Prostate gland (tissue), 2 donors: Measurements from ENCODE around the gene CCDC127. TPM values are rescaled to one million over a fixed set of nuclear protein-coding genes. Genes with fewer than 3 reads are reported as not detected.
"Not testable (repeated sequence)": the region's sequence is repeated elsewhere in the genome, so short reads cannot be mapped to it uniquely, and the experiment has no call there.

Experiments
- DNase-seq: peaks from one replicate; pipeline ENCODE4 v3.0.0-alpha.2; 2019; ENCODE audit warnings: low spot score
- H3K27ac ChIP-seq, 2 donors: fragments of 200-600 bp; sonication (generic); 2 replicates each; pipeline ENCODE4 v1.5.1; 2017 to 2019
- H3K27me3 ChIP-seq: fragments of 200-600 bp; sonication (generic); replicated peaks from 2 replicates; pipeline ENCODE4 v1.5.1; 2019; ENCODE audit not compliant: insufficient read depth
- H3K36me3 ChIP-seq, 2 donors: fragments of 200-600 bp; sonication (generic); 1 replicate in 1 of 2; 2 replicates in 1 of 2; pipeline versions ENCODE4 v1.5.1 to v1.8.1; 2017 to 2019
- H3K4me1 ChIP-seq: fragments of 200-600 bp; sonication (generic); replicated peaks from 2 replicates; pipeline ENCODE4 v1.5.1; 2019
- H3K4me3 ChIP-seq, 2 donors: fragments of 200-600 bp; sonication (generic); 2 replicates each; pipeline ENCODE4 v1.5.1; 2017 to 2019
- H3K9me3 ChIP-seq: fragments of 200-600 bp; sonication (generic); 2 replicates; pipeline ENCODE4 v1.5.1; 2017
- CTCF ChIP-seq, 4 experiments: fragments of 200-600 bp in 2 of 4; fragments of 450-650 bp in 2 of 4; sonication (generic) in 2 of 4; IDR thresholded peaks; 1 replicate in 3 of 4; 2 replicates in 1 of 4; pipeline ENCODE4 v1.5.1; 2016 to 2019; ENCODE audit warnings: antibody characterized with exemption in 4 of 4, mild to moderate bottlenecking in 2 of 4, moderate library complexity in 2 of 4
- POLR2A ChIP-seq: fragments of 450-650 bp; IDR thresholded peaks from one replicate; pipeline ENCODE4 v1.6.1; 2016; ENCODE audit warnings: antibody characterized with exemption, mild to moderate bottlenecking
- POLR2AphosphoS5 ChIP-seq: sonication (generic); formaldehyde crosslinking; IDR thresholded peaks from one replicate; pipeline ENCODE4 v1.6.1; 2017; ENCODE audit warnings: antibody characterized with exemption
- WGBS: methylation state at CpG from one replicate; pipeline ENCODE4 v1.1.5; 2018; 5-methylcytosine and 5-hydroxymethylcytosine counted together
- intact Hi-C: fragments of 100-400 bp; cut with DNase I; formaldehyde crosslinking; loops from one replicate; pipeline ENCODE4 v1.14.2; 2022
- total RNA-seq, 2 donors: library from RNA; depleted of rRNA; stranded (reverse); fragments of >200 nt; gene quantifications; one replicate each; pipeline ENCODE4 v1.1.0, GENCODE V29; 2016

The CCDC127 gene
- total RNA-seq, 2 donors from 2014 or later: 4.7 to 5.2 TPM

- DNase-seq: no peak
- peak overlapping the region; percentile 81 to 87 for H3K27ac ChIP-seq
- no peak for TF ChIP-seq CTCF (IDR thresholded peaks at IDR 0.05)
- no peak for TF ChIP-seq POLR2A
- 52% methylated on average over 4 of the region's 4 CpGs for WGBS
- peak overlapping the region; percentile 98 to 100 for H3K4me3 ChIP-seq
- no peaks in the 10 kb centered on the region for H3K27me3 ChIP-seq
- no peaks in the 10 kb centered on the region for H3K9me3 ChIP-seq
- intact Hi-C loops: no loop called here
- H3K4me1 ChIP-seq: no peaks in the 10 kb centered on the region
- no peaks in the 10 kb centered on the region for H3K36me3 ChIP-seq
Observed at GRCh38 chr5:219991-220390, 2.0 kb upstream of the CCDC127 start.

- H3K9me3 ChIP-seq: no peaks in the 10 kb centered on the region
- peak overlapping the region; percentile 81 to 87 for H3K27ac ChIP-seq
- no peak for DNase-seq
- no peak for TF ChIP-seq POLR2AphosphoS5
- no peak for TF ChIP-seq CTCF (IDR thresholded peaks at IDR 0.05)
- TF ChIP-seq POLR2A: no peak
- no peaks in the 10 kb centered on the region for H3K36me3 ChIP-seq
- intact Hi-C loops: no loop called here
- peak overlapping the region; percentile 98 to 100 for H3K4me3 ChIP-seq
- 30% methylated on average over 9 of the region's 9 CpGs for WGBS
- H3K4me1 ChIP-seq: no peaks in the 10 kb centered on the region
- no peaks in the 10 kb centered on the region for H3K27me3 ChIP-seq
Observed at GRCh38 chr5:219460-219863, 1.5 kb upstream of the CCDC127 start.

GRCh38 chr5:218457-219291 lies 721 bp upstream of the CCDC127 start:
- intact Hi-C loops: no loop called here
- H3K27me3 ChIP-seq: no peaks in the 10 kb centered on the region
- H3K9me3 ChIP-seq: no peaks in the 10 kb centered on the region
- H3K27ac ChIP-seq: peak overlapping the region; percentile 81 to 87
- H3K4me3 ChIP-seq: peak overlapping the region; percentile 98 to 100
- DNase-seq: peak; percentile 21
- TF ChIP-seq CTCF (IDR thresholded peaks at IDR 0.05) (peak in 1 of 4 experiments; percentile 5), POLR2AphosphoS5 (no peak)
- no peaks in the 10 kb centered on the region for H3K4me1 ChIP-seq
- 1% methylated on average over 16 of the region's 73 CpGs for WGBS
- no peaks in the 10 kb centered on the region for H3K36me3 ChIP-seq

- DNase-seq, intact Hi-C loops, H3K27ac ChIP-seq, H3K27me3 ChIP-seq, H3K4me1 ChIP-seq, H3K4me3 ChIP-seq, H3K9me3 ChIP-seq, H3K36me3 ChIP-seq: not testable (repeated sequence)
- 83% methylated on average over 9 of the region's 10 CpGs for WGBS
Observed at GRCh38 chr5:216076-216475, 1.9 kb downstream of the CCDC127 start.

GRCh38 chr5:215256-215655 lies 2.7 kb downstream of the CCDC127 start:
- H3K27me3 ChIP-seq, H3K4me3 ChIP-seq, H3K27ac ChIP-seq, H3K4me1 ChIP-seq, H3K36me3 ChIP-seq, H3K9me3 ChIP-seq, intact Hi-C loops, DNase-seq: not testable (repeated sequence)
- 82% methylated on average over 2 of the region's 2 CpGs for WGBS

GRCh38 chr5:213803-214395 lies 4.1 kb downstream of the CCDC127 start:
- 92% methylated on average over 12 of the region's 12 CpGs for WGBS

More at GRCh38 chr5:213803-214395, 4.1 kb downstream of the CCDC127 start:
- Histone ChIP-seq H3K4me3 (no peak overlapping the region), H3K27ac (no peak overlapping the region), H3K27me3 (no peaks in the 10 kb centered on the region), H3K36me3 (no peaks in the 10 kb centered on the region), H3K9me3 (no peaks in the 10 kb centered on the region), H3K4me1 (no peaks in the 10 kb centered on the region)
- TF ChIP-seq POLR2AphosphoS5: no peak
- TF ChIP-seq POLR2A: no peak
- no peak for TF ChIP-seq CTCF (IDR thresholded peaks at IDR 0.05)
- intact Hi-C loops: no loop called here
- no peak for DNase-seq
